IMR-90 (cell line): ENCODE measurements around the gene MAPRE3. TPM values are rescaled to one million over a fixed set of nuclear protein-coding genes. Genes with fewer than 3 reads are reported as not detected.

Source experiments
- ATAC-seq: fragments of 200-7000 bp; cut with Tn5 transposase; 2 replicates; pipeline ENCODE4 v1.9.1; 2020; ENCODE audit warnings: low read depth, mild to moderate bottlenecking, moderate library complexity
- BruUV-seq: library from RNA; stranded (reverse); fragments of 400-500 nt; replicated peaks from 2 replicates; lab custom pipeline; 2021; lab: Mats Ljungman, UMichigan
- CTCF ChIA-PET: fragments of 300-600 bp; formaldehyde crosslinking; extraction: SDS; loops from one replicate; lab custom pipeline; 2021; ENCODE audit warnings: antibody characterized with exemption; lab: Yijun Ruan, JAX
- POLR2A ChIA-PET: fragments of 300-600 bp; sonication (Branson Sonifier 250); formaldehyde crosslinking; loops from one replicate; lab custom pipeline; 2022; ENCODE audit warnings: antibody characterized with exemption; ENCODE audit not compliant: unreplicated experiment; lab: Charles Lee
- DNase-seq: peaks from one replicate; pipeline ENCODE4 v3.0.0; 2013
- H2AFZ ChIP-seq: replicated peaks from 2 replicates; pipeline ENCODE3; 2013; ENCODE audit warnings: low read length, mild to moderate bottlenecking; ENCODE audit not compliant: poor library complexity
- H2AK5ac ChIP-seq: 2 replicates; pipeline ENCODE4 v1.6.1; 2013; ENCODE audit warnings: low read depth, low read length, inconsistent platforms
- H2AK9ac ChIP-seq: replicated peaks from 2 replicates; pipeline ENCODE3; 2013; ENCODE audit warnings: mild to moderate bottlenecking, low read depth, low read length, moderate library complexity; ENCODE audit not compliant: poor library complexity
- H2BK120ac ChIP-seq: 2 replicates; pipeline ENCODE4 v1.6.1; 2013; ENCODE audit warnings: low read depth, low read length, inconsistent platforms
- H2BK15ac ChIP-seq: 3 replicates; pipeline ENCODE4 v1.6.1; 2013; ENCODE audit warnings: low read depth, low read length, inconsistent platforms
- H2BK20ac ChIP-seq: 2 replicates; pipeline ENCODE4 v1.6.1; 2013; ENCODE audit warnings: low read depth, mild to moderate bottlenecking, inconsistent platforms, low read length, moderate library complexity
- H2BK5ac ChIP-seq: 2 replicates; pipeline ENCODE4 v1.6.1; 2013; ENCODE audit warnings: mild to moderate bottlenecking, low read depth, low read length, inconsistent platforms; ENCODE audit not compliant: poor library complexity, severe bottlenecking
- H3K14ac ChIP-seq: replicated peaks from 2 replicates; pipeline ENCODE4 v1.6.1; 2013; ENCODE audit warnings: low read depth, low read length, inconsistent platforms
- H3K18ac ChIP-seq: 2 replicates; pipeline ENCODE4 v1.6.1; 2013; ENCODE audit warnings: low read depth, low read length, control low read depth
- H3K23ac ChIP-seq: 2 replicates; pipeline ENCODE4 v1.6.1; 2013; ENCODE audit warnings: low read depth, low read length, inconsistent platforms
- H3K27ac ChIP-seq: 2 replicates; pipeline ENCODE4 v1.5.1; 2013; ENCODE audit warnings: mild to moderate bottlenecking, control low read depth, low read length; ENCODE audit not compliant: insufficient read depth
- H3K27me3 ChIP-seq: 2 replicates; pipeline ENCODE4 v1.6.1; 2013; ENCODE audit warnings: low read length; ENCODE audit not compliant: control insufficient read depth, insufficient read depth
- H3K36me3 ChIP-seq: 2 replicates; pipeline ENCODE4 v1.6.1; 2013; ENCODE audit warnings: low read length, mixed read lengths; ENCODE audit not compliant: control insufficient read depth, insufficient read depth
- H3K4ac ChIP-seq: 2 replicates; pipeline ENCODE4 v1.6.1; 2013; ENCODE audit warnings: low read depth, low read length, inconsistent platforms
- H3K4me1 ChIP-seq: 2 replicates; pipeline ENCODE4 v1.6.1; 2013; ENCODE audit warnings: low read length, mixed read lengths; ENCODE audit not compliant: control insufficient read depth, insufficient read depth
- H3K4me2 ChIP-seq: 2 replicates; pipeline ENCODE4 v1.6.1; 2013; ENCODE audit warnings: low read depth, mild to moderate bottlenecking, control low read depth, low read length, moderate library complexity
- H3K4me3 ChIP-seq: 2 replicates; pipeline ENCODE4 v1.5.1; 2013; ENCODE audit warnings: low read depth, mild to moderate bottlenecking, control low read depth, low read length, moderate library complexity; ENCODE audit not compliant: insufficient read depth
- H3K56ac ChIP-seq: 2 replicates; pipeline ENCODE4 v1.6.1; 2013; ENCODE audit warnings: low read length, inconsistent platforms; ENCODE audit not compliant: insufficient read depth; ENCODE audit errors: extremely low read depth
- H3K79me1 ChIP-seq, 2 experiments: 2 replicates each; pipeline ENCODE4 v1.6.1; 2013; ENCODE audit warnings: low read length in 2 of 2, inconsistent platforms in 1 of 2, low read depth in 1 of 2
- H3K9ac ChIP-seq: 2 replicates; pipeline ENCODE4 v1.6.1; 2013; ENCODE audit warnings: low read depth, low read length, control low read depth
- H3K9me1 ChIP-seq: 2 replicates; pipeline ENCODE4 v1.6.1; 2013; ENCODE audit warnings: low read length, inconsistent platforms; ENCODE audit not compliant: insufficient read depth
- H3K9me3 ChIP-seq: 2 replicates; pipeline ENCODE4 v1.6.1; 2013; ENCODE audit warnings: low read length; ENCODE audit not compliant: control insufficient read depth, insufficient read depth
- H4K20me1 ChIP-seq: 2 replicates; pipeline ENCODE4 v1.6.1; 2013; ENCODE audit warnings: low read length, inconsistent platforms; ENCODE audit not compliant: insufficient read depth
- H4K5ac ChIP-seq: 2 replicates; pipeline ENCODE4 v1.6.1; 2013; ENCODE audit warnings: mild to moderate bottlenecking, low read depth, low read length, control low read depth
- H4K8ac ChIP-seq, 2 experiments: 2 replicates each; pipeline ENCODE4 v1.6.1; 2013; ENCODE audit warnings: low read depth in 2 of 2, low read length in 2 of 2, control low read depth in 1 of 2, inconsistent platforms in 1 of 2
- H4K91ac ChIP-seq: 2 replicates; pipeline ENCODE4 v1.6.1; 2013; ENCODE audit warnings: low read depth, low read length, inconsistent platforms; ENCODE audit not compliant: insufficient read depth
- BHLHE40 ChIP-seq: fragments of 150-350 bp; IDR thresholded peaks from 2 replicates; pipeline ENCODE4 v1.6.1; 2016; ENCODE audit warnings: mild to moderate bottlenecking, low read depth, low read length
- CEBPB ChIP-seq: IDR thresholded peaks from 2 replicates; pipeline ENCODE4 v1.6.1; 2012; ENCODE audit warnings: low read depth, low read length, improper control_type of control experiment
- CHD1 ChIP-seq: IDR thresholded peaks from 2 replicates; pipeline ENCODE4 v1.6.1; 2012; ENCODE audit warnings: low read depth, low read length, improper control_type of control experiment
- FOS ChIP-seq: fragments of 150-350 bp; IDR thresholded peaks from 2 replicates; pipeline ENCODE4 v1.6.1; 2016; ENCODE audit warnings: low read depth, low read length
- MAFK ChIP-seq: IDR thresholded peaks from 2 replicates; pipeline ENCODE4 v1.6.1; 2012; ENCODE audit warnings: low read depth, low read length, improper control_type of control experiment
- MAZ ChIP-seq: IDR thresholded peaks from 2 replicates; pipeline ENCODE4 v1.6.1; 2012; ENCODE audit warnings: low read depth, mild to moderate bottlenecking, low read length, improper control_type of control experiment, moderate library complexity, borderline replicate concordance
- MXI1 ChIP-seq: IDR thresholded peaks from 2 replicates; pipeline ENCODE4 v1.6.1; 2012; ENCODE audit warnings: low read depth, mild to moderate bottlenecking, low read length, moderate library complexity, borderline replicate concordance
- NFE2L2 ChIP-seq: fragments of 150-350 bp; IDR thresholded peaks from 2 replicates; pipeline ENCODE4 v1.6.1; 2016; ENCODE audit warnings: low read depth, mild to moderate bottlenecking, low read length
- POLR2A ChIP-seq: IDR thresholded peaks from 2 replicates; pipeline ENCODE4 v1.6.1; 2012; ENCODE audit warnings: mild to moderate bottlenecking, low read depth, low read length
- RAD21 ChIP-seq: IDR thresholded peaks from 2 replicates; pipeline ENCODE4 v1.6.1; 2012; ENCODE audit warnings: low read length, improper control_type of control experiment
- RCOR1 ChIP-seq: IDR thresholded peaks from 2 replicates; pipeline ENCODE4 v1.6.1; 2012; ENCODE audit warnings: mild to moderate bottlenecking, low read length, improper control_type of control experiment; ENCODE audit not compliant: insufficient replicate concordance
- RFX5 ChIP-seq: IDR thresholded peaks from 2 replicates; pipeline ENCODE4 v1.8.0; 2012; ENCODE audit warnings: low read depth, mild to moderate bottlenecking, low read length, moderate library complexity
- SMC3 ChIP-seq: fragments of 150-350 bp; IDR thresholded peaks from 2 replicates; pipeline ENCODE4 v1.6.1; 2016; ENCODE audit warnings: low read depth, mild to moderate bottlenecking, antibody characterized with exemption, low read length, moderate library complexity
- WGBS, 2 experiments: methylation state at CpG; one replicate each; pipeline versions ENCODE4 v1.1.5 to v1.1.7; 2013; ENCODE audit warnings: missing lambda C conversion rate in 2 of 2; ENCODE audit not compliant: insufficient read length in 1 of 2; ENCODE audit errors: extremely low coverage in 2 of 2; 5-methylcytosine and 5-hydroxymethylcytosine counted together
- dilution Hi-C: fragments of 300-500 bp; cut with HindIII; formaldehyde crosslinking; loops from one replicate; pipeline ENCODE4 v1.14.3; 2018; ENCODE audit warnings: low sequenced_read_pairs; ENCODE audit not compliant: unreplicated experiment
- in situ Hi-C: fragments of 300-500 bp; cut with MboI; formaldehyde crosslinking; loops from 3 replicates; pipeline ENCODE4 v1.14.3; 2019; ENCODE audit warnings: low sequenced_read_pairs, inconsistent platforms, mixed read lengths
- intact Hi-C: fragments of 100-400 bp; cut with micrococcal nuclease; formaldehyde crosslinking; loops from 2 replicates; pipeline ENCODE4 v1.10.0; 2022
- polyA plus RNA-seq, 3 experiments: library from polyadenylated mRNA; depleted of rRNA; stranded (reverse); fragments of >200 nt; gene quantifications; 2 replicates each; pipeline ENCODE4 v1.2.3, GENCODE V29; 2012; ENCODE audit warnings: low replicate concordance in 1 of 3
- total RNA-seq: library from RNA; depleted of rRNA; stranded (reverse); fragments of >200 nt; gene quantifications from 2 replicates; pipeline ENCODE4 v1.2.3, GENCODE V29; 2012
- TF ChIP-seq, protein P1 (sequence below): fragments of 150-350 bp; IDR thresholded peaks from 2 replicates; pipeline ENCODE4 v1.6.1; 2016; ENCODE audit warnings: low read depth, mild to moderate bottlenecking, low read length, moderate library complexity, borderline replicate concordance
- TF ChIP-seq, protein P2 (sequence below): fragments of 150-350 bp; IDR thresholded peaks from 2 replicates; pipeline ENCODE4 v1.6.1; 2017; ENCODE audit warnings: mild to moderate bottlenecking, antibody characterized with exemption, low read length, low read depth
- TF ChIP-seq, protein P3 (sequence below): conservative IDR thresholded peaks from 2 replicates; pipeline ENCODE4 v1.5.1; 2012; ENCODE audit warnings: mild to moderate bottlenecking, low read depth, low read length, improper control_type of control experiment

The MAPRE3 gene
- total and polyA plus RNA-seq, 2 of the 4 experiments (the other 2 are of a cell fraction) = 1.8 to 20.3 TPM

DNA sequence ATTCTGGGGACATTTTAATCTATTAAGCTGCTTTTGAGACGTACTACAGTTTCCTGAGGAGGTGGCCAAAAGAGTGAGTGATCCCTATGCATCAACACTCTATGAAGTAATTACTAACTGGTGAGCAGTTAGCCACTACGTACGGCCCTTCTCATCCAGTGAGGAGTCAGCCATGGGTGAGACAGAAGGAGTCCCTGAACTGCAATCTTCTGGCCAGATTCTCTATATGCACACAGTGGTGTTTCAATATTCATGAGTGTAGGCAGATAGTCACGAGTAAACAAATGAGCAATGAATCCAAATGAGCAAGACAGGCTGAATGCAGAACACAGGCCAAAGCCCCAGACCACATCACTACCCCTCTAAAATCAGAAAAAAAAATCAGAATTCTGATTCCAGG is 32.6 kb downstream of the MAPRE3 start:
- no peak overlapping the region for H2AFZ ChIP-seq
- H3K23ac ChIP-seq = no peak overlapping the region
- no peak overlapping the region for H3K56ac ChIP-seq
- no peak overlapping the region for H2BK15ac ChIP-seq
- in situ Hi-C loops = no loop called here
- H3K4me3 ChIP-seq = no peak overlapping the region
- CTCF ChIA-PET = interaction anchor here (1.8 kb wide), 1 partner anchor 41 kb away, joined by 5 read pairs; no protein-coding TSS in a partner anchor
- no peaks in the 10 kb centered on the region for H3K9me3 ChIP-seq
- DNase-seq (peak; percentile 74), ATAC-seq (peak; percentile 84)
- no CpG with 5 or more reads among the region's 4 CpGs for WGBS, 2 experiments
- H3K36me3 ChIP-seq = no peaks in the 10 kb centered on the region
- H2BK120ac ChIP-seq = no peak overlapping the region
- dilution Hi-C loops = no loop called here
- peaks cover 4% of the 10 kb centered on the region; the same call in 1 of the 2 replicates for H3K4me1 ChIP-seq
- H2BK5ac ChIP-seq = no peak overlapping the region
- no peaks in the 10 kb centered on the region for H3K27me3 ChIP-seq
- H2AK5ac ChIP-seq = no peak overlapping the region
- no peak overlapping the region for H3K14ac ChIP-seq
- peaks cover 0 to 4% of the 10 kb centered on the region in 2 experiments; a peak in 1 of 4 replicates for H3K79me1 ChIP-seq
- H3K18ac ChIP-seq = no peak overlapping the region
- no peak overlapping the region for H4K8ac ChIP-seq
- H3K27ac ChIP-seq = no peak overlapping the region
- no peak overlapping the region for H3K4me2 ChIP-seq
- H4K5ac ChIP-seq = no peak overlapping the region
- no TSS peak for BruUV-seq
- H2AK9ac ChIP-seq = no peak overlapping the region
- no peak overlapping the region for H3K4ac ChIP-seq
- H4K91ac ChIP-seq = no peak overlapping the region
- H2BK20ac ChIP-seq = no peak overlapping the region
- peaks cover 15% of the 10 kb centered on the region for H3K9me1 ChIP-seq
- POLR2A ChIA-PET = no interaction called here
- no peaks in the 10 kb centered on the region; the same call in 1 of the 2 replicates for H4K20me1 ChIP-seq
- no peak overlapping the region for H3K9ac ChIP-seq
- intact Hi-C loops = no loop called here
- TF ChIP-seq SMC3 = no peak
- no peak for TF ChIP-seq RFX5
- no peak for TF ChIP-seq CHD1
- no peak for TF ChIP-seq POLR2A
- peak; percentile 1; the same call in 1 of the 2 replicates for TF ChIP-seq FOS
- 0 out of 2 replicates have a peak, but pooled peaks have one; percentile 11 for TF ChIP-seq MAFK
- peak; percentile 68 for TF ChIP-seq BHLHE40
- TF ChIP-seq RCOR1 = no peak
- TF ChIP-seq MAZ = no peak
- peak; percentile 34; the same call in 1 of the 2 replicates for TF ChIP-seq CEBPB
- TF ChIP-seq, protein P1, sequence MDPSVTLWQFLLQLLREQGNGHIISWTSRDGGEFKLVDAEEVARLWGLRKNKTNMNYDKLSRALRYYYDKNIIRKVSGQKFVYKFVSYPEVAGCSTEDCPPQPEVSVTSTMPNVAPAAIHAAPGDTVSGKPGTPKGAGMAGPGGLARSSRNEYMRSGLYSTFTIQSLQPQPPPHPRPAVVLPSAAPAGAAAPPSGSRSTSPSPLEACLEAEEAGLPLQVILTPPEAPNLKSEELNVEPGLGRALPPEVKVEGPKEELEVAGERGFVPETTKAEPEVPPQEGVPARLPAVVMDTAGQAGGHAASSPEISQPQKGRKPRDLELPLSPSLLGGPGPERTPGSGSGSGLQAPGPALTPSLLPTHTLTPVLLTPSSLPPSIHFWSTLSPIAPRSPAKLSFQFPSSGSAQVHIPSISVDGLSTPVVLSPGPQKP = no peak
- TF ChIP-seq NFE2L2 = no peak
- no peak for TF ChIP-seq MXI1
- no peak for TF ChIP-seq RAD21
- TF ChIP-seq, protein P2, sequence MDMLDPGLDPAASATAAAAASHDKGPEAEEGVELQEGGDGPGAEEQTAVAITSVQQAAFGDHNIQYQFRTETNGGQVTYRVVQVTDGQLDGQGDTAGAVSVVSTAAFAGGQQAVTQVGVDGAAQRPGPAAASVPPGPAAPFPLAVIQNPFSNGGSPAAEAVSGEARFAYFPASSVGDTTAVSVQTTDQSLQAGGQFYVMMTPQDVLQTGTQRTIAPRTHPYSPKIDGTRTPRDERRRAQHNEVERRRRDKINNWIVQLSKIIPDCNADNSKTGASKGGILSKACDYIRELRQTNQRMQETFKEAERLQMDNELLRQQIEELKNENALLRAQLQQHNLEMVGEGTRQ = no peak
- TF ChIP-seq, protein P3, sequence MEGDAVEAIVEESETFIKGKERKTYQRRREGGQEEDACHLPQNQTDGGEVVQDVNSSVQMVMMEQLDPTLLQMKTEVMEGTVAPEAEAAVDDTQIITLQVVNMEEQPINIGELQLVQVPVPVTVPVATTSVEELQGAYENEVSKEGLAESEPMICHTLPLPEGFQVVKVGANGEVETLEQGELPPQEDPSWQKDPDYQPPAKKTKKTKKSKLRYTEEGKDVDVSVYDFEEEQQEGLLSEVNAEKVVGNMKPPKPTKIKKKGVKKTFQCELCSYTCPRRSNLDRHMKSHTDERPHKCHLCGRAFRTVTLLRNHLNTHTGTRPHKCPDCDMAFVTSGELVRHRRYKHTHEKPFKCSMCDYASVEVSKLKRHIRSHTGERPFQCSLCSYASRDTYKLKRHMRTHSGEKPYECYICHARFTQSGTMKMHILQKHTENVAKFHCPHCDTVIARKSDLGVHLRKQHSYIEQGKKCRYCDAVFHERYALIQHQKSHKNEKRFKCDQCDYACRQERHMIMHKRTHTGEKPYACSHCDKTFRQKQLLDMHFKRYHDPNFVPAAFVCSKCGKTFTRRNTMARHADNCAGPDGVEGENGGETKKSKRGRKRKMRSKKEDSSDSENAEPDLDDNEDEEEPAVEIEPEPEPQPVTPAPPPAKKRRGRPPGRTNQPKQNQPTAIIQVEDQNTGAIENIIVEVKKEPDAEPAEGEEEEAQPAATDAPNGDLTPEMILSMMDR = no peak
